OCI-LY1 (cell line): Measurements from ENCODE around the gene PKDCC.

Source experiments
- EZH2 ChIP-seq: fragments of 200-600 bp; sonication (generic), shearing (Covaris generic); IDR thresholded peaks from 2 replicates; pipeline ENCODE4 v1.8.0; 2017; ENCODE audit warnings: borderline replicate concordance, mixed run types, mild to moderate bottlenecking, antibody characterized with exemption, low read length, moderate library complexity, mixed read lengths
- TF ChIP-seq, protein P1 (sequence below): fragments of 200-600 bp; sonication (generic), shearing (Covaris generic); IDR thresholded peaks from 2 replicates; pipeline ENCODE4 v1.5.1; 2017; ENCODE audit warnings: mild to moderate bottlenecking, antibody characterized with exemption, low read length, moderate library complexity, mixed read lengths

GRCh38 chr2:42050703-42051542, 3.1 kb downstream of the PKDCC start:
- TF ChIP-seq, protein P1, sequence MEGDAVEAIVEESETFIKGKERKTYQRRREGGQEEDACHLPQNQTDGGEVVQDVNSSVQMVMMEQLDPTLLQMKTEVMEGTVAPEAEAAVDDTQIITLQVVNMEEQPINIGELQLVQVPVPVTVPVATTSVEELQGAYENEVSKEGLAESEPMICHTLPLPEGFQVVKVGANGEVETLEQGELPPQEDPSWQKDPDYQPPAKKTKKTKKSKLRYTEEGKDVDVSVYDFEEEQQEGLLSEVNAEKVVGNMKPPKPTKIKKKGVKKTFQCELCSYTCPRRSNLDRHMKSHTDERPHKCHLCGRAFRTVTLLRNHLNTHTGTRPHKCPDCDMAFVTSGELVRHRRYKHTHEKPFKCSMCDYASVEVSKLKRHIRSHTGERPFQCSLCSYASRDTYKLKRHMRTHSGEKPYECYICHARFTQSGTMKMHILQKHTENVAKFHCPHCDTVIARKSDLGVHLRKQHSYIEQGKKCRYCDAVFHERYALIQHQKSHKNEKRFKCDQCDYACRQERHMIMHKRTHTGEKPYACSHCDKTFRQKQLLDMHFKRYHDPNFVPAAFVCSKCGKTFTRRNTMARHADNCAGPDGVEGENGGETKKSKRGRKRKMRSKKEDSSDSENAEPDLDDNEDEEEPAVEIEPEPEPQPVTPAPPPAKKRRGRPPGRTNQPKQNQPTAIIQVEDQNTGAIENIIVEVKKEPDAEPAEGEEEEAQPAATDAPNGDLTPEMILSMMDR: no peak
- TF ChIP-seq EZH2: no peak
